Uterus (tissue), 4 donors: ENCODE measurements around the gene MECP2. TPM values are rescaled to one million over a fixed set of nuclear protein-coding genes. Genes with fewer than 3 reads are reported as not detected.

Experiments used
- DNase-seq, 2 donors: peaks; one replicate each; pipeline ENCODE4 v3.0.0-alpha.2; 2019 to 2020
- H3K27ac ChIP-seq, 2 donors: fragments of 200-600 bp; sonication (generic); 1 replicate in 1 of 2; 2 replicates in 1 of 2; pipeline ENCODE4 v1.5.1; 2016 to 2018
- H3K27me3 ChIP-seq, 2 donors: fragments of 200-600 bp; sonication (generic); one replicate each; pipeline ENCODE4 v1.5.1; 2018 to 2019; ENCODE audit warnings: control low read depth in 1 of 2
- H3K36me3 ChIP-seq, 2 donors: fragments of 200-600 bp; sonication (generic); one replicate each; pipeline ENCODE4 v1.5.1; 2019; ENCODE audit warnings: control low read depth in 1 of 2
- H3K4me1 ChIP-seq, 2 donors: fragments of 200-600 bp; sonication (generic); one replicate each; pipeline ENCODE4 v1.5.1; 2018 to 2019; ENCODE audit warnings: control low read depth in 1 of 2
- H3K4me3 ChIP-seq, 2 donors: fragments of 200-600 bp; sonication (generic); 1 replicate in 1 of 2; 2 replicates in 1 of 2; pipeline ENCODE4 v1.5.1; 2018 to 2019; ENCODE audit warnings: mild to moderate bottlenecking in 1 of 2
- H3K9me3 ChIP-seq, 2 donors: fragments of 200-600 bp; sonication (generic); one replicate each; pipeline ENCODE4 v1.5.1; 2019; ENCODE audit warnings: control low read depth in 1 of 2
- CTCF ChIP-seq, 4 experiments: fragments of 200-600 bp in 2 of 4; fragments of 450-650 bp in 2 of 4; sonication (generic) in 2 of 4; IDR thresholded peaks; one replicate each; pipeline ENCODE4 v1.5.1; 2016 to 2019; ENCODE audit warnings: antibody characterized with exemption in 4 of 4, mild to moderate bottlenecking in 2 of 4, moderate library complexity in 1 of 4
- POLR2A ChIP-seq, 2 donors: fragments of 450-650 bp; IDR thresholded peaks; one replicate each; pipeline ENCODE4 v1.6.1; 2016; ENCODE audit warnings: antibody characterized with exemption in 2 of 2, mild to moderate bottlenecking in 1 of 2, moderate library complexity in 1 of 2
- intact Hi-C: fragments of 100-400 bp; cut with DNase I; formaldehyde crosslinking; loops from one replicate; pipeline ENCODE4 v1.15.1; 2023; ENCODE audit warnings: low total_unique reads
- total RNA-seq, 4 donors: library from RNA; depleted of rRNA in 3 of 4; stranded (reverse); fragments of >200 nt in 3 of 4; gene quantifications; one replicate each; pipeline versions ENCODE4 v1.1.0 to v1.2.4, GENCODE V29; 2014 to 2023
- donor health status: DM: yes; HTN: yes; CAD: no.

MECP2 gene
- total RNA-seq, 4 donors from 2014 or later, result 29.7 to 106 (median 50.6) TPM

DNA sequence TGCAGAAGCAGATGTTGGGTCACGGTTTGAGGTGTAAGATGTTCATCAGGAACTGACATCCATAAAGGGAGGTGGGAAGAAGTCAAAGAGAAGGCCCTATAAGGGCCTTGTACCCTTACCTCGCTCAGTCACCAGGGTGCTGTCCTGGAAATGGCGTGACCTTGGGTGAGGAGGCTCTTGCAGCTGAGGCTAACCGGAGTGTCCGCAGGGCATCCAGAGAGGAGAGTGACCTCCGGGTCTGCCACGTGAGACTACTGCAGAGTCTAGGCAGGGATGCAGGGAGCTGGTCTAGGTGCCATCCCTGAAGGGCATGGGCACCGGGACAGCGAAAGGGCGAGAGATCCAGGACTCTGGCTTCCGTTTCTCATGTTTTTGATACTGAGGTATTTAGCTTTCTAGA is 49.1 kb downstream of the MECP2 start:
- no peaks in the 10 kb centered on the region for H3K36me3 ChIP-seq
- H3K4me1 ChIP-seq, result peaks cover 0 to 8% of the 10 kb centered on the region in 2 donors
- intact Hi-C loops, result no loop called here
- H3K4me3 ChIP-seq, result no peak overlapping the region
- H3K9me3 ChIP-seq, result no peaks in the 10 kb centered on the region
- no peaks in the 10 kb centered on the region for H3K27me3 ChIP-seq
- no peak for DNase-seq
- peak overlapping the region; percentile 26 to 79 for H3K27ac ChIP-seq
- TF ChIP-seq CTCF (IDR thresholded peaks at IDR 0.05) (no peak), POLR2A (IDR thresholded peaks at IDR 0.05) (no peak)

GRCh38 chrX:154046940-154047610 is 50.4 kb downstream of the MECP2 start:
- Histone ChIP-seq H3K27ac (peak overlapping the region; percentile 47 to 79), H3K36me3 (no peaks in the 10 kb centered on the region), H3K27me3 (no peaks in the 10 kb centered on the region), H3K9me3 (no peaks in the 10 kb centered on the region), H3K4me1 (peaks cover 0 to 8% of the 10 kb centered on the region in 2 donors), H3K4me3 (no peak overlapping the region)
- DNase-seq, result no peak
- TF ChIP-seq POLR2A (IDR thresholded peaks at IDR 0.05), result no peak
- TF ChIP-seq CTCF (IDR thresholded peaks at IDR 0.05), result no peak
- intact Hi-C loops, result no loop called here

DNA sequence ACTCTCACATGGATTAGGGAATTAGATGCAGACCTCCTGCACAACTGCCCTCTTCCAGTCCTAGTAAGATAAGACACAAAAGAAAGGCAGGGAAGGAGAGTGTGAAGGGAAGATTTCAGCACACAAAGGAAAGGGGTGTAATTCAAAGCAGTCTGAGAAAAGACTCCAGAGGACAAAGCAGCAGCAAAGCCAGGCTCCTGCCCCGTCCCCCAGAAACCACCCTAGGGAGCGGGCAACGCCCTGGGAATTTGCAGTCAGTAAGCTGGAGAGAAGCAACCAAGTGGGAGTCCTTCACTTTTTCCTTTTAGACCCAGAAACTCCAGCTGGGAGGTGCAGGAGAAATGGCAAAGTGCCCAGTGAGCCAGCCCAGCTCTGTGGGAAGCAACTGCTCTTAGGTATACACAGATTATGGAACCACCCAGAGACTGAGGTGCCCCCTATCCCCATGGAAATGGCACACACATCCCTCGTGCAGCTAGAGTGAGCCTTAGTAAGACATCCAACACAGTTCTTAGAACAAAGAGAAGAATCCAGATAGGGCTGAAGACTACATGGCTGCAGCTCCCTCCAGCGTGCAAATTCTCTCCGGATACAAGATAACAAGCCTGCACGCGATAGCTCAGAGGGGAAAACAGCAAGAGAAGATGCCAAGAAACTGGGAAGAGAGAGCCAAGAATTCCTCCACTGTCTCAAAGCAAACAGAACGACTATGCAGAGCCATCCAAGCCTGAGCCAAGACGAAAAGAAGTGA is 51.3 kb downstream of the MECP2 start:
- TF ChIP-seq CTCF (IDR thresholded peaks at IDR 0.05) (peak in 2 of 4 experiments; percentile 23 to 28), POLR2A (IDR thresholded peaks at IDR 0.05) (no peak)
- intact Hi-C loops, result no loop called here
- H3K27ac ChIP-seq, result peak overlapping the region; percentile 54 to 79
- H3K9me3 ChIP-seq, result no peaks in the 10 kb centered on the region
- no peaks in the 10 kb centered on the region for H3K27me3 ChIP-seq
- peaks cover 0 to 8% of the 10 kb centered on the region in 2 donors for H3K4me1 ChIP-seq
- peak; percentile 43 to 65 for DNase-seq
- no peak overlapping the region for H3K4me3 ChIP-seq
- H3K36me3 ChIP-seq, result no peaks in the 10 kb centered on the region

GRCh38 chrX:154044091-154044490 is 53.4 kb downstream of the MECP2 start:
- Histone ChIP-seq H3K27ac (peak overlapping the region; percentile 30 to 79), H3K27me3 (no peaks in the 10 kb centered on the region), H3K36me3 (no peaks in the 10 kb centered on the region), H3K9me3 (no peaks in the 10 kb centered on the region), H3K4me3 (no peak overlapping the region), H3K4me1 (no peaks in the 10 kb centered on the region)
- no peak for DNase-seq
- TF ChIP-seq CTCF (IDR thresholded peaks at IDR 0.05) (no peak), POLR2A (IDR thresholded peaks at IDR 0.05) (no peak)
- intact Hi-C loops, result no loop called here
